B cell (primary cell): ENCODE measurements around the gene DNAJC10. TPM values are rescaled to one million over a fixed set of nuclear protein-coding genes. Genes with fewer than 3 reads are reported as not detected.
A peak's percentile ranks its signal among the peaks of the same experiment; 100 is the strongest.

Experiments used
- ATAC-seq: fragments of 200-7000 bp; cut with Tn5 transposase; one replicate; pipeline ENCODE4 v1.10.0; 2021; ENCODE audit warnings: low read depth, mild to moderate bottlenecking, moderate number of reproducible peaks, moderate library complexity
- CTCF ChIA-PET: fragments of 350-600 bp; sonication (Branson Sonifier 250); formaldehyde crosslinking; loops from one replicate; lab custom pipeline; 2021; ENCODE audit warnings: antibody characterized with exemption, inconsistent platforms; lab: Charles Lee
- POLR2A ChIA-PET: fragments of 350-600 bp; sonication (Branson Sonifier 250); formaldehyde crosslinking; loops from one replicate; lab custom pipeline; 2021; ENCODE audit warnings: antibody characterized with exemption; lab: Charles Lee
- DNase-seq: peaks from one replicate; pipeline ENCODE4 v3.0.0; 2013
- H2AFZ ChIP-seq: 2 replicates; pipeline ENCODE4 v1.6.1; 2012; ENCODE audit warnings: mild to moderate bottlenecking, low read depth, low read length; ENCODE audit not compliant: insufficient read depth, poor library complexity, severe bottlenecking
- H3K27ac ChIP-seq, 2 donors: 1 replicate in 1 of 2; 2 replicates in 1 of 2; pipeline ENCODE4 v1.5.1; 2012 to 2013; ENCODE audit warnings: low read length in 2 of 2, mild to moderate bottlenecking in 2 of 2, moderate library complexity in 1 of 2
- H3K27me3 ChIP-seq, 4 experiments: fragments of 200-600 bp in 1 of 4; sonication (generic) in 1 of 4; replicated peaks in 1 of 4; 1 replicate in 2 of 4; 2 replicates in 2 of 4; pipeline versions ENCODE4 v1.6.1 to v1.7.0; 2013 to 2016; ENCODE audit warnings: low read length in 3 of 4, mild to moderate bottlenecking in 2 of 4, mixed read lengths in 1 of 4, moderate library complexity in 1 of 4; ENCODE audit not compliant: insufficient read depth in 4 of 4, control insufficient read depth in 3 of 4; ENCODE audit errors: control extremely low read depth in 1 of 4
- H3K36me3 ChIP-seq, 2 experiments: replicated peaks in 1 of 2; 1 replicate in 1 of 2; 2 replicates in 1 of 2; pipeline versions ENCODE4 v1.6.1 to v1.7.1; 2013; ENCODE audit warnings: low read length in 1 of 2; ENCODE audit not compliant: insufficient read depth in 2 of 2, control insufficient read depth in 1 of 2; ENCODE audit errors: control extremely low read depth in 1 of 2, extremely low read depth in 1 of 2
- H3K4me1 ChIP-seq, 2 donors: fragments of 200-600 bp in 1 of 2; sonication (generic) in 1 of 2; 1 replicate in 1 of 2; 2 replicates in 1 of 2; pipeline versions ENCODE4 v1.5.1 to v1.6.1; 2013 to 2017; ENCODE audit warnings: low read length in 2 of 2; ENCODE audit not compliant: control insufficient read depth in 2 of 2, insufficient read depth in 2 of 2
- H3K4me2 ChIP-seq: replicated peaks from 2 replicates; pipeline ENCODE3; 2012; ENCODE audit warnings: mild to moderate bottlenecking, low read depth, low read length; ENCODE audit not compliant: poor library complexity, severe bottlenecking
- H3K4me3 ChIP-seq, 5 experiments: fragments of 200-600 bp in 1 of 5; sonication (generic) in 1 of 5; 1 replicate in 3 of 5; 2 replicates in 2 of 5; pipeline versions ENCODE4 v1.5.1 to v1.7.0; 2011 to 2016; ENCODE audit warnings: low read length in 4 of 5, mild to moderate bottlenecking in 4 of 5, low read depth in 2 of 5, control low read depth in 1 of 5, moderate library complexity in 1 of 5; ENCODE audit not compliant: insufficient read depth in 1 of 5; ENCODE audit errors: control extremely low read depth in 1 of 5, extremely low read depth in 1 of 5
- H3K79me2 ChIP-seq: fragments of 200-600 bp; sonication (generic); one replicate; pipeline ENCODE4 v1.6.0; 2016; ENCODE audit warnings: low read length; ENCODE audit not compliant: control insufficient read depth, insufficient read depth
- H3K9ac ChIP-seq: fragments of 200-600 bp; sonication (generic); 2 replicates; pipeline ENCODE4 v1.6.1; 2017; ENCODE audit warnings: mild to moderate bottlenecking, low read length, moderate library complexity
- H3K9me3 ChIP-seq, 3 donors: one replicate each; pipeline versions ENCODE4 v1.6.1 to v1.7.1; 2013; ENCODE audit warnings: low read length in 2 of 3; ENCODE audit not compliant: control insufficient read depth in 2 of 3, insufficient read depth in 1 of 3; ENCODE audit errors: control extremely low read depth in 1 of 3
- H4K20me1 ChIP-seq: 2 replicates; pipeline ENCODE4 v1.6.0; 2012; ENCODE audit warnings: mild to moderate bottlenecking, low read length; ENCODE audit not compliant: insufficient read depth, control insufficient read depth, poor library complexity, severe bottlenecking
- H3K27ac Mint-ChIP-seq: one replicate; pipeline ENCODE4 v1.8.0; 2021; ENCODE audit warnings: mixed read lengths
- H3K27me3 Mint-ChIP-seq: one replicate; pipeline ENCODE4 v1.8.0; 2021; ENCODE audit warnings: mixed read lengths
- H3K4me1 Mint-ChIP-seq: one replicate; pipeline ENCODE4 v1.8.0; 2021; ENCODE audit warnings: mixed read lengths
- H3K4me3 Mint-ChIP-seq: one replicate; pipeline ENCODE4 v1.8.0; 2021; ENCODE audit warnings: mixed read lengths
- H3K9me3 Mint-ChIP-seq: one replicate; pipeline ENCODE4 v1.8.0; 2022; ENCODE audit warnings: mixed read lengths; ENCODE audit not compliant: insufficient read depth
- EZH2 ChIP-seq: IDR thresholded peaks from 2 replicates; pipeline ENCODE4 v1.6.1; 2012; ENCODE audit warnings: borderline replicate concordance, low read depth, mild to moderate bottlenecking, moderate library complexity, low read length; ENCODE audit not compliant: insufficient read depth, poor library complexity, severe bottlenecking
- WGBS: methylation state at CpG from one replicate; pipeline ENCODE4 v1.1.5; 2013; ENCODE audit warnings: missing lambda C conversion rate; ENCODE audit not compliant: insufficient coverage; 5-methylcytosine and 5-hydroxymethylcytosine counted together
- intact Hi-C: fragments of 100-400 bp; cut with micrococcal nuclease; formaldehyde crosslinking; loops from one replicate; pipeline ENCODE4 v1.10.0; 2022
- polyA plus RNA-seq: library from polyadenylated mRNA; depleted of rRNA; stranded (reverse); fragments of >200 nt; gene quantifications from 2 replicates; pipeline ENCODE4 v1.2.3, GENCODE V29; 2012
- total RNA-seq, 2 donors: library from RNA; stranded (reverse); fragments of 120-200 nt in 1 of 2; gene quantifications; 1 replicate in 1 of 2; 2 replicates in 1 of 2; pipeline versions ENCODE4 v1.2.3 to v1.2.4, GENCODE V29; 2013 to 2022
- TF ChIP-seq, protein P1 (sequence below): fragments of 200-600 bp; IDR thresholded peaks from one replicate; pipeline ENCODE4 v1.8.0; 2022; ENCODE audit warnings: antibody characterized with exemption, mild to moderate bottlenecking

Gene DNAJC10
- total and polyA plus RNA-seq, 2 donors (not counting 1 experiment from before 2014, with no cell fraction given): 41.3 to 115 TPM

DNA sequence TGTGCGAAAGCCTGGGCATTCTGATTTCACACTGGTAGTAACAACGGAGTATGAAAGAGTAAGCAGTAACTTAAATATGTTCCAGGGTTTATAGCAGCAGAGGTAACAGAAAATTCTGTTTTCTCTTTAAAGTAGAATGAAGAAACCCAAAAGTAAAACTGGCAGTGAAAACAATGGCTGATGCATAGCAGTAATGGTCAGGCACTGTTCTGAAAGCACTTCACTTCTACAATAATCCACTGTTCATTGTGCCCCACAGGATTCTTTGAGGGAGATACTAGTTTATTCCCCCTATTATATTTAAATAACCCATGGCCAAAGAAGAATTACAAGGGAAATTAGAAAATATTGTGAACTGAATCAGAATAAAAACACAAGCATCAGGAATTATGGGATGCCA is 9.3 kb upstream of the DNAJC10 start:
- ATAC-seq: no peak
- POLR2A ChIA-PET: no interaction called here
- H3K4me3 Mint-ChIP-seq: no peak overlapping the region
- H3K9me3 ChIP-seq: no peaks in the 10 kb centered on the region
- DNase-seq: no peak
- H3K79me2 ChIP-seq: no peaks in the 10 kb centered on the region
- no peak overlapping the region for H3K27ac Mint-ChIP-seq
- no peaks in the 10 kb centered on the region for H3K4me1 Mint-ChIP-seq
- peaks cover 0 to 3% (median 0%) of the 10 kb centered on the region in 4 experiments for H3K27me3 ChIP-seq
- no peaks in the 10 kb centered on the region for H4K20me1 ChIP-seq
- no peak overlapping the region for H3K4me2 ChIP-seq
- no peaks in the 10 kb centered on the region for H3K4me1 ChIP-seq
- no peaks in the 10 kb centered on the region for H3K36me3 ChIP-seq
- no peak overlapping the region for H3K4me3 ChIP-seq
- WGBS: 100% methylated on average over 2 of the region's 2 CpGs
- CTCF ChIA-PET: no interaction called here
- H2AFZ ChIP-seq: no peak overlapping the region
- intact Hi-C loops: no loop called here
- no peak overlapping the region for H3K9ac ChIP-seq
- H3K9me3 Mint-ChIP-seq: no peaks in the 10 kb centered on the region
- TF ChIP-seq, protein P1, sequence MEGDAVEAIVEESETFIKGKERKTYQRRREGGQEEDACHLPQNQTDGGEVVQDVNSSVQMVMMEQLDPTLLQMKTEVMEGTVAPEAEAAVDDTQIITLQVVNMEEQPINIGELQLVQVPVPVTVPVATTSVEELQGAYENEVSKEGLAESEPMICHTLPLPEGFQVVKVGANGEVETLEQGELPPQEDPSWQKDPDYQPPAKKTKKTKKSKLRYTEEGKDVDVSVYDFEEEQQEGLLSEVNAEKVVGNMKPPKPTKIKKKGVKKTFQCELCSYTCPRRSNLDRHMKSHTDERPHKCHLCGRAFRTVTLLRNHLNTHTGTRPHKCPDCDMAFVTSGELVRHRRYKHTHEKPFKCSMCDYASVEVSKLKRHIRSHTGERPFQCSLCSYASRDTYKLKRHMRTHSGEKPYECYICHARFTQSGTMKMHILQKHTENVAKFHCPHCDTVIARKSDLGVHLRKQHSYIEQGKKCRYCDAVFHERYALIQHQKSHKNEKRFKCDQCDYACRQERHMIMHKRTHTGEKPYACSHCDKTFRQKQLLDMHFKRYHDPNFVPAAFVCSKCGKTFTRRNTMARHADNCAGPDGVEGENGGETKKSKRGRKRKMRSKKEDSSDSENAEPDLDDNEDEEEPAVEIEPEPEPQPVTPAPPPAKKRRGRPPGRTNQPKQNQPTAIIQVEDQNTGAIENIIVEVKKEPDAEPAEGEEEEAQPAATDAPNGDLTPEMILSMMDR: no peak
- TF ChIP-seq EZH2: no peak
- no peaks in the 10 kb centered on the region for H3K27me3 Mint-ChIP-seq
- H3K27ac ChIP-seq: no peak overlapping the region

DNA sequence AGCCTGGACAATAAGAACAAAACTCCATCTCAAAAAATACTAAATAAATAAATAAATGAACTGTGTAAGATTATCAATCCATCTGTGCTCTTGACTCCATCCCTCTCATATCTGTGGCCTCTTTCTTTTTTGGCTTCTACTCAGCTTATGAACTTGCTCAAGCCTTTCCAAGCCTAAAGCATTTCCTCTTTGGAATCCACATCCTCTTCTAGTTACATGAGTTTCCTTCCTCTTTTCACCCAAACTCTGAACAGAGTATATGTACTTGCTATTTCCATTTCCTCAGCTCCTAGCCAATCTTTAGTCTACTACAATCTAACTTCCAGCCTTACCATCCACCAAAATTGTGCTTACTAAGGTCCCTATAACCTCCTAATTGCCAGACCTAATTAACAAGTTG is 2.5 kb upstream of the DNAJC10 start:
- DNase-seq: peak; percentile 59

More for the DNA sequence above, 2.5 kb upstream of the DNAJC10 start:
- Mint-ChIP-seq H3K9me3 (no peaks in the 10 kb centered on the region), H3K27me3 (no peaks in the 10 kb centered on the region), H3K4me1 (peaks cover 14% of the 10 kb centered on the region), H3K27ac (peak overlapping the region; percentile 57), H3K4me3 (peak overlapping the region; percentile 6)
- H3K36me3 ChIP-seq: no peaks in the 10 kb centered on the region
- H3K27ac ChIP-seq: no peak overlapping the region
- H3K4me1 ChIP-seq: peaks cover 33 to 41% of the 10 kb centered on the region in 2 donors
- H3K27me3 ChIP-seq: no peaks in the 10 kb centered on the region
- intact Hi-C loops: no loop called here
- H3K79me2 ChIP-seq: no peaks in the 10 kb centered on the region
- no peak for ATAC-seq
- ChIA-PET CTCF (no interaction called here), POLR2A (no interaction called here)
- H3K9me3 ChIP-seq: no peaks in the 10 kb centered on the region
- H4K20me1 ChIP-seq: no peaks in the 10 kb centered on the region
- peak overlapping the region; percentile 23 for H3K4me2 ChIP-seq
- H2AFZ ChIP-seq: no peak overlapping the region
- TF ChIP-seq, protein P1: no peak
- no peak for TF ChIP-seq EZH2
- no peak overlapping the region for H3K4me3 ChIP-seq
- H3K9ac ChIP-seq: no peak overlapping the region
